ENCODE measurements around the gene CLEC11A.
"Not testable (repeated sequence)": the region's sequence is repeated elsewhere in the genome, so short reads cannot be mapped to it uniquely, and the experiment has no call there.

DNA sequence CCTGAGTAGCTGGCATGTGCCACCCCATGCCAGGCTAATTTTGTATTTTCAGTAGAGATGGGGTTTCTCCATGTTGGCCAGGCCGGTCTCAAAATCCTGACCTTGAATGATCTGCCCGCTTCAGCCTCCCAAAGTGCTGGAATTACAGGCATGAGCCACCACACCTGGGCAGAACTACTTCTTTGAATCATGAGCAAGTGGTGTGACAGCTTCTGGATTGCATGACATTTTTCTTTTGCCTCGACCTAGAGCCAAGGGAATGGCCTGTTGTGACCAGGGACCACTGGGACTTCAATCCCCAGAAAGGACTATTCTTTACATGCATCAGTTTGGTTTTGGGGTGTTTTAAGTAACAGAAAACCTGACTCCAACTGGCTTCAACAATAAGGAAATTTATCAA lies 49.7 kb downstream of the CLEC11A start:
- TF ChIP-seq EZH2 (IDR thresholded peaks at IDR 0.05; ENCODE audit: insufficient read depth, poor library complexity, severe bottlenecking); EZH2phosphoT487 (IDR thresholded peaks at IDR 0.05; ENCODE audit: insufficient read depth, low read depth): not testable (repeated sequence)

Measured in GM23248 (cell line).